HL-60 (cell line): ENCODE measurements around the gene ANKH.

Source experiments
- GABPA ChIP-seq: IDR thresholded peaks from 2 replicates; pipeline ENCODE4 v1.6.1; 2012; ENCODE audit warnings: low read depth
- POLR2AphosphoS5 ChIP-seq: IDR thresholded peaks from 2 replicates; pipeline ENCODE4 v1.6.1; 2012; ENCODE audit warnings: low read depth

- TF ChIP-seq POLR2AphosphoS5 (no peak), GABPA (no peak)
These were observed 95.0 kb downstream of the ANKH start for GRCh38 chr5:14776602-14777001.
